ENCODE measurements around the gene APMAP. TPM values are rescaled to one million over a fixed set of nuclear protein-coding genes. Genes with fewer than 3 reads are reported as not detected.

The APMAP gene
- total and polyA plus RNA-seq, 2 experiments from 2014 or later: 110 to 123 TPM

- WGBS (ENCODE audit: low lambda C conversion rate, missing lambda C conversion rate): 80% methylated on average over 5 of the region's 5 CpGs
- no peaks in the 10 kb centered on the region for H3K9me2 ChIP-seq (replicated peaks; ENCODE audit: insufficient read depth)
- no peaks in the 10 kb centered on the region for H3K4me1 ChIP-seq (ENCODE audit: insufficient read depth)
- no peaks in the 10 kb centered on the region for H3K27me3 ChIP-seq
- DNase-seq (ENCODE audit: low spot score): no peak
- H3K4me2 ChIP-seq: no peak overlapping the region
- H2AFZ ChIP-seq: no peak overlapping the region
- H3K36me3 ChIP-seq (replicated peaks; ENCODE audit: insufficient read depth, low read depth): no peaks in the 10 kb centered on the region
- no peak for TF ChIP-seq EZH2 (IDR thresholded peaks at IDR 0.05; ENCODE audit: borderline replicate concordance)
- no peak for TF ChIP-seq CTCF (IDR thresholded peaks at IDR 0.05; ENCODE audit: poor library complexity)
- H3K79me2 ChIP-seq: no peaks in the 10 kb centered on the region
- H4K20me1 ChIP-seq (ENCODE audit: insufficient read depth, poor library complexity, severe bottlenecking): no peaks in the 10 kb centered on the region
- H3K4me3 ChIP-seq: no peak overlapping the region
- no peaks in the 10 kb centered on the region for H3K9me3 ChIP-seq (ENCODE audit: low read depth)
- no peak overlapping the region for H3K27ac ChIP-seq
Measured at GRCh38 chr20:24938498-24938897, 54.1 kb downstream of the APMAP start.

GRCh38 chr20:24937579-24937978 lies 55.0 kb downstream of the APMAP start:
- Histone ChIP-seq H3K4me2 (no peak overlapping the region), H3K4me1 (ENCODE audit: insufficient read depth) (no peaks in the 10 kb centered on the region), H2AFZ (no peak overlapping the region), H3K27ac (no peak overlapping the region), H4K20me1 (ENCODE audit: insufficient read depth, poor library complexity, severe bottlenecking) (no peaks in the 10 kb centered on the region), H3K9me2 (replicated peaks; ENCODE audit: insufficient read depth) (no peaks in the 10 kb centered on the region), H3K36me3 (replicated peaks; ENCODE audit: insufficient read depth, low read depth) (no peaks in the 10 kb centered on the region), H3K79me2 (no peaks in the 10 kb centered on the region), H3K4me3 (no peak overlapping the region), H3K9me3 (ENCODE audit: low read depth) (no peaks in the 10 kb centered on the region), H3K27me3 (no peaks in the 10 kb centered on the region)
- no peak for TF ChIP-seq CTCF (IDR thresholded peaks at IDR 0.05; ENCODE audit: poor library complexity)
- TF ChIP-seq EZH2phosphoT487 (IDR thresholded peaks at IDR 0.05; ENCODE audit: low read depth, severe bottlenecking, unreplicated experiment): no peak
- TF ChIP-seq EZH2 (IDR thresholded peaks at IDR 0.05; ENCODE audit: borderline replicate concordance): no peak
- WGBS (ENCODE audit: low lambda C conversion rate, missing lambda C conversion rate): 36% methylated on average over 1 of the region's 1 CpG
- no peak for DNase-seq (ENCODE audit: low spot score)

GRCh38 chr20:24936526-24937407 lies 55.8 kb downstream of the APMAP start:
- no peaks in the 10 kb centered on the region for H3K36me3 ChIP-seq (replicated peaks; ENCODE audit: insufficient read depth, low read depth)
- H3K27me3 ChIP-seq: no peaks in the 10 kb centered on the region
- no peak for DNase-seq (ENCODE audit: low spot score)
- no peak overlapping the region for H3K27ac ChIP-seq
- TF ChIP-seq EZH2phosphoT487 (IDR thresholded peaks at IDR 0.05; ENCODE audit: low read depth, severe bottlenecking, unreplicated experiment) (no peak), EZH2 (IDR thresholded peaks at IDR 0.05; ENCODE audit: borderline replicate concordance) (no peak), CTCF (IDR thresholded peaks at IDR 0.05; ENCODE audit: poor library complexity) (no peak)
- no peaks in the 10 kb centered on the region for H3K4me1 ChIP-seq (ENCODE audit: insufficient read depth)
- H3K79me2 ChIP-seq: no peaks in the 10 kb centered on the region
- no peak overlapping the region for H3K4me2 ChIP-seq
- H2AFZ ChIP-seq: no peak overlapping the region
- no peaks in the 10 kb centered on the region for H3K9me3 ChIP-seq (ENCODE audit: low read depth)
- H3K4me3 ChIP-seq: no peak overlapping the region
- H3K9me2 ChIP-seq (replicated peaks; ENCODE audit: insufficient read depth): no peaks in the 10 kb centered on the region
- 83% methylated on average over 7 of the region's 7 CpGs for WGBS (ENCODE audit: low lambda C conversion rate, missing lambda C conversion rate)
- no peaks in the 10 kb centered on the region for H4K20me1 ChIP-seq (ENCODE audit: insufficient read depth, poor library complexity, severe bottlenecking)
